Breast epithelium (tissue), 3 donors: ENCODE measurements around the gene PXDN.

ENCODE experiments used
- POLR2A ChIP-seq: fragments of 450-650 bp; IDR thresholded peaks from one replicate; pipeline ENCODE4 v1.6.1; 2016; ENCODE audit warnings: antibody characterized with exemption, mild to moderate bottlenecking, moderate library complexity
- POLR2AphosphoS5 ChIP-seq, 3 donors: sonication (generic); formaldehyde crosslinking; IDR thresholded peaks; one replicate each; pipeline ENCODE4 v1.6.1; 2017; ENCODE audit warnings: antibody characterized with exemption in 3 of 3
- TF ChIP-seq, protein P1 (sequence below), 3 donors: fragments of 450-650 bp; IDR thresholded peaks; one replicate each; pipeline ENCODE4 v1.5.1; 2016 to 2017; ENCODE audit warnings: antibody characterized with exemption in 3 of 3, mild to moderate bottlenecking in 3 of 3, moderate library complexity in 3 of 3

GRCh38 chr2:1640301-1641135, 103.8 kb downstream of the PXDN start:
- TF ChIP-seq, protein P1, sequence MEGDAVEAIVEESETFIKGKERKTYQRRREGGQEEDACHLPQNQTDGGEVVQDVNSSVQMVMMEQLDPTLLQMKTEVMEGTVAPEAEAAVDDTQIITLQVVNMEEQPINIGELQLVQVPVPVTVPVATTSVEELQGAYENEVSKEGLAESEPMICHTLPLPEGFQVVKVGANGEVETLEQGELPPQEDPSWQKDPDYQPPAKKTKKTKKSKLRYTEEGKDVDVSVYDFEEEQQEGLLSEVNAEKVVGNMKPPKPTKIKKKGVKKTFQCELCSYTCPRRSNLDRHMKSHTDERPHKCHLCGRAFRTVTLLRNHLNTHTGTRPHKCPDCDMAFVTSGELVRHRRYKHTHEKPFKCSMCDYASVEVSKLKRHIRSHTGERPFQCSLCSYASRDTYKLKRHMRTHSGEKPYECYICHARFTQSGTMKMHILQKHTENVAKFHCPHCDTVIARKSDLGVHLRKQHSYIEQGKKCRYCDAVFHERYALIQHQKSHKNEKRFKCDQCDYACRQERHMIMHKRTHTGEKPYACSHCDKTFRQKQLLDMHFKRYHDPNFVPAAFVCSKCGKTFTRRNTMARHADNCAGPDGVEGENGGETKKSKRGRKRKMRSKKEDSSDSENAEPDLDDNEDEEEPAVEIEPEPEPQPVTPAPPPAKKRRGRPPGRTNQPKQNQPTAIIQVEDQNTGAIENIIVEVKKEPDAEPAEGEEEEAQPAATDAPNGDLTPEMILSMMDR (IDR thresholded peaks at IDR 0.05) = no peak
- TF ChIP-seq POLR2A = no peak
- no peak for TF ChIP-seq POLR2AphosphoS5 (IDR thresholded peaks at IDR 0.05)
